Activated naive CD8-positive, alpha-beta T cell treated with anti-CD3 and anti-CD28 coated beads, Interleukin-2, amount 10 ng/mL, durations not matched to agents 7 days and 5 days (primary cell): ENCODE measurements around the gene ALDH8A1. TPM values are rescaled to one million over a fixed set of nuclear protein-coding genes. Genes with fewer than 3 reads are reported as not detected.

Experiments
- ATAC-seq: fragments of 150-1000 bp; cut with Tn5 transposase; one replicate; pipeline ENCODE4 v1.10.0; 2021; ENCODE audit warnings: low read depth, moderate library complexity
- POLR2A ChIA-PET: fragments of 350-600 bp; sonication (Branson Sonifier 250); formaldehyde crosslinking; loops from one replicate; lab custom pipeline; 2021; ENCODE audit warnings: antibody characterized with exemption; lab: Charles Lee
- DNase-seq: peaks from one replicate; pipeline ENCODE4 v3.0.0; 2021
- H3K27ac Mint-ChIP-seq: one replicate; pipeline ENCODE4 v1.8.0; 2022; ENCODE audit warnings: mild to moderate bottlenecking, mixed read lengths
- H3K27me3 Mint-ChIP-seq: one replicate; pipeline ENCODE4 v1.8.0; 2022; ENCODE audit warnings: mild to moderate bottlenecking, moderate library complexity, mixed read lengths
- H3K36me3 Mint-ChIP-seq: one replicate; pipeline ENCODE4 v1.8.0; 2021; ENCODE audit warnings: mild to moderate bottlenecking, mixed read lengths
- H3K4me1 Mint-ChIP-seq: one replicate; pipeline ENCODE4 v1.8.0; 2021; ENCODE audit warnings: mixed read lengths
- H3K4me3 Mint-ChIP-seq: one replicate; pipeline ENCODE4 v1.8.0; 2022; ENCODE audit warnings: mild to moderate bottlenecking, moderate library complexity, mixed read lengths
- H3K9me3 Mint-ChIP-seq: one replicate; pipeline ENCODE4 v1.8.0; 2021; ENCODE audit warnings: mixed read lengths
- total RNA-seq, 2 experiments: library from RNA; stranded (reverse); gene quantifications; one replicate each; pipeline ENCODE4 v1.2.3, GENCODE V29; 2021

Gene ALDH8A1
- total RNA-seq, 2 experiments from 2014 or later, result 1.3 to 1.4 TPM

DNA sequence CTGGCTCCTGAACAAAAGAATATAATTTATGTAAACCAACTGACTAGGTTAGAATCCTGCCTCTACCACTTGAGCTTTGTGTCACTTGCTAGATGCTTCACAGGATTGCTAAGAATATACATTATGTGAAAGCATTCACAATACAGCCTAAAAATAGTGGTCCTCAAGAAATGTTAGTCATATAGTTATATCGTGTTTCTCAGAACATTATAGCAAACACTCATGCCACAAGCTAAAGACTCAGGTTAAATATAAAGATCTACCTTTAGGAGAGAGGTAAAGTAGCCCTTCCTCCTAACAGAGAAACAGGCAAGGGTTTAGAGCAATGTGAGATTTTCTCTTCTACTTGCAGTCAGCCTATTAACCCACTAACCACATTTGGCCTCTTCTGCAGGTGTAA is 17.8 kb upstream of the ALDH8A1 start:
- Mint-ChIP-seq H3K36me3 (peaks cover 32% of the 10 kb centered on the region), H3K4me3 (no peak overlapping the region), H3K9me3 (no peaks in the 10 kb centered on the region), H3K27ac (no peak overlapping the region), H3K27me3 (no peaks in the 10 kb centered on the region), H3K4me1 (peaks cover 3% of the 10 kb centered on the region)
- no peak for DNase-seq
- POLR2A ChIA-PET, result no interaction called here
- no peak for ATAC-seq

DNA sequence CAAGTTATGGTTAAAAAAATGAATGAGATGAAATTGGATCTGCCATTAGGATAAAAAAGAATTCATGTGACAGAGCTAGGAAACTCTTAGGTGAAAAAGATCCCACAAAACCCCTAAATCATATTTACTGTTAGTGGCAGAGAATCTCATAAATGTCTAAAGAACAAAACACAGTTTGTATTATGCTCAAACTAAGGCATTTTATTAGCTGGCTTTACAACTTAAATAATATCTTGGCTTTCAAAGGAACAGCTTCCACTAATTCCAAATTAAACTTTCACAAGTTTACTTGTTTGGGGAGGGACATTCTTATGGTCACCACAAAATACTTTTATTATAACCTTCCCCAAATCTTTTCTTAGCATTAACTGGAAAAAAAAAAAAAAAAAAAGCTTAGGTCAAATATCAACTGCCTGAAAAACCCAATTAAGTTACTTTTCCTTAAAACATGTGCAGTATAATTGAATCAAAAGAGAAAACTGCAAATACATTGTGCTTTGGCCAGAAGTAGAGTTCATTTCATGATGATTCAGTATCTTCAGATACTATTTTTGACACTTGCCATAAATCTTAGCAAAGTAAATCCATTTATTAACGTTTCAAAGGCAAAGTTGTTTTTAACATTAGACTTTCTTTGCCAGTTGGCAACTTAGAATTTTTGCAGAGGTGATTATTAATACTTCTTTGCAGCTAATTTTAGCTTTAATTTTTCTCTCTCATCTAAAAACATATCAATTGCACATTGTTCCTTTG is 14.7 kb upstream of the ALDH8A1 start:
- Mint-ChIP-seq H3K9me3 (no peaks in the 10 kb centered on the region), H3K4me1 (peaks cover 5% of the 10 kb centered on the region), H3K27ac (no peak overlapping the region), H3K27me3 (no peaks in the 10 kb centered on the region), H3K4me3 (no peak overlapping the region), H3K36me3 (peaks cover 44% of the 10 kb centered on the region)
- no peak for ATAC-seq
- no peak for DNase-seq
- POLR2A ChIA-PET, result no interaction called here

GRCh38 chr6:134962421-134962820 is 12.5 kb upstream of the ALDH8A1 start:
- Mint-ChIP-seq H3K27me3 (no peaks in the 10 kb centered on the region), H3K4me3 (no peak overlapping the region), H3K36me3 (peaks cover 51% of the 10 kb centered on the region), H3K27ac (no peak overlapping the region), H3K4me1 (peaks cover 2% of the 10 kb centered on the region), H3K9me3 (no peaks in the 10 kb centered on the region)
- no peak for DNase-seq
- POLR2A ChIA-PET, result no interaction called here
- no peak for ATAC-seq

DNA sequence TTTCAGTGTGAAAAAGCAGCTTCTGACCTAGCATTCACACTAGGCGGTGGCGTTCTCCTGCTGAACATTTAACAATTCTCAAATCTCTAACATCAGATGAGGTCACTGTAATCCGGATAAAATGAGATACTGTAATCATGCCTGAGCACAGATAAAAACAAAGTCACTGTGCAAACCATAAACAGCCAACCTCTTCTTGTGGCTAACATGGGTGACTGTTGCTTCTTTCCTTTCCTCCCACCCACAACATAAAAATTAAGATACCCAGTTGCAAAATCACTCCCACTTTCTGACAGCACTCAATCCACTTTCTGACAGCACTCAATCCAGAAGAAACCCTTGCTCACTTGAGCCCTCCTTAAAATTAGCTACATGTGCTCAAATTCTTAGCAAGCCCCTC is 11.5 kb upstream of the ALDH8A1 start:
- no peak for ATAC-seq

GRCh38 chr6:134959603-134960002 is 9.7 kb upstream of the ALDH8A1 start:
- no peak for DNase-seq
- POLR2A ChIA-PET, result interaction anchor here (0.9 kb wide), 1 partner anchor 63 kb away, joined by 3 read pairs; no protein-coding TSS in a partner anchor
- peaks cover 43% of the 10 kb centered on the region for H3K36me3 Mint-ChIP-seq
- H3K27ac Mint-ChIP-seq, result no peak overlapping the region
- H3K4me3 Mint-ChIP-seq, result no peak overlapping the region
- no peaks in the 10 kb centered on the region for H3K27me3 Mint-ChIP-seq
- no peak for ATAC-seq
- H3K4me1 Mint-ChIP-seq, result peaks cover 2% of the 10 kb centered on the region
- H3K9me3 Mint-ChIP-seq, result no peaks in the 10 kb centered on the region

More for the DNA sequence above, 11.5 kb upstream of the ALDH8A1 start:
- DNase-seq, result no peak
- Mint-ChIP-seq H3K9me3 (no peaks in the 10 kb centered on the region), H3K4me1 (peaks cover 2% of the 10 kb centered on the region), H3K27me3 (no peaks in the 10 kb centered on the region), H3K36me3 (peaks cover 48% of the 10 kb centered on the region), H3K27ac (no peak overlapping the region), H3K4me3 (no peak overlapping the region)
- POLR2A ChIA-PET, result no interaction called here

DNA sequence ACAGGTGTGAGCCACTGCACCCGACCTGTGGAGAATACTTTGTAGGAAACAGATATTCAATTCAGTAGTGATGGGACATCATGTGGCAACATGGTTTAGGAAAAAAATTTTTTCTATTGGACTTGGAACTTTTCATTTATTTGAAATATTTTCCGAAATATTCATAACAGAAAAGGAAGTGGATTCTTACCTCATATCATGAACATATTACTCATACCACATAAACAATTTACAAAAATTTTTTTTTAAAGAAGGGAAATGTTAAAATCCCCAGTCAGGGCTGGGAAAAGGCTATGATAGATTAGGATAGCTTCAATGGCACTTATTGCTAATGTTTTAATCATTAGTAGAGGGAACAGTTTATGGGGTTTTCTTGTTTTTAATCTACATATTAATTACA is 6.8 kb upstream of the ALDH8A1 start:
- peaks cover 2% of the 10 kb centered on the region for H3K4me1 Mint-ChIP-seq
- peaks cover 25% of the 10 kb centered on the region for H3K36me3 Mint-ChIP-seq
- DNase-seq (no peak), ATAC-seq (no peak)
- no peaks in the 10 kb centered on the region for H3K9me3 Mint-ChIP-seq
- no peaks in the 10 kb centered on the region for H3K27me3 Mint-ChIP-seq
- no peak overlapping the region for H3K4me3 Mint-ChIP-seq
- POLR2A ChIA-PET, result no interaction called here
- no peak overlapping the region for H3K27ac Mint-ChIP-seq

DNA sequence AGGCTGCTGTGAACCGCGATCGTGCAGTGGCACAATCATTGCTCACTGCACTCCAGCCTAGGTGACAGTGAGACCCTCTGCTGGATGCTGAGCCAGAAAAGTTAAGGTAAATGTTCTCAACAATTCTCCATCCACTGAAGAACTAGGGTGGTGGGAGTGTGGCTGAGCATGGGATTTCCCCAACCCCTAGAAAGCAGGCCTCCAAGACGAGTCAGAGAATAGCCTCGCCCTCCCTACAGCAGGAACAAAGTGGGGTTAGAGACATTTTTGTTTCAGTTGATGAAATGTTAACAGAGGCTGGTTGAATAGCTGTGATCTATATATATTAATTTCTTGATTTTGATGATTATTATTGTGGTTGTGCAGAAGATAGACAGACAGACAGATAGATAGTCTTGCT is 6.1 kb upstream of the ALDH8A1 start:
- ATAC-seq, result no peak
- no peaks in the 10 kb centered on the region for H3K27me3 Mint-ChIP-seq
- POLR2A ChIA-PET, result no interaction called here
- no peak overlapping the region for H3K27ac Mint-ChIP-seq
- H3K4me3 Mint-ChIP-seq, result no peak overlapping the region
- no peaks in the 10 kb centered on the region for H3K9me3 Mint-ChIP-seq
- H3K4me1 Mint-ChIP-seq, result no peaks in the 10 kb centered on the region
- DNase-seq, result no peak
- H3K36me3 Mint-ChIP-seq, result peaks cover 18% of the 10 kb centered on the region

- H3K9me3 Mint-ChIP-seq, result no peaks in the 10 kb centered on the region
Measured at GRCh38 chr6:134954272-134955000, 4.5 kb upstream of the ALDH8A1 start.

DNA sequence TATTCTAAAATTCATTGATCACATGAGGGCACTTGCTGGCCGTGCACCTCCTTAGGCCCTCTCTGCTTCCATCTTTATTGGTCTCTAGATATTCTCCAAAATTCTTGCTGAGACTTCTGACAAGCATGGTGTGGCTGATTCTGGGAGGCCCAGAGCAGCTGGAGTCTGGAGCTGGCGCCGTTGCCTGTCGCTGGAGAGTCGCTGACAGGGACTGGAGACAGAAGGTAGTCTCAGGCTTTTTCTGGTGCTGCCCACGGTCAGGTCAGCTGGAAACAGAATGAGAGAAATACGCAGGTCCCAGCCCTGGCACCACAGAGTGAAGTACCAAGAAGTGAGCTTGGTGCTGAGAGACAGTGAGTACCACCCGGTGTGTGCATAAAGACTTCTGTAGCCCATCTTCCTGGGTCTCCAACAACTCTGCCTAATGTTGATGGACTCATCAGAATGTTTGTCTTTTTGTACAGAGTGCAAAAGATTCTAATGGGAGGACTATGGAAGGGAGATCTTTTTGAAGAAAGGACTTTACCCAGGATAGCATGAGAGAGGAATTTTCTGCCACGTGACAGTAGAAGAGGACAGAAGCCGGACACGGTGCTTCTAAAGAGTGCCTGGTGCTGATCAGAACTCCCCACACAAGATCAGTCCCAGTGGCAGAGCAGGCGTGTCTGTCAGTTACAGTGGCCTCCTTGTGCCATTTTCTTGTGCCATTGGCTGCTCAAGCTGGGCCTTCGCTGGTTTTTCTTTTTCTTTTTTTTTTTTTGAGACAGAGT is 1.8 kb upstream of the ALDH8A1 start:
- DNase-seq, result no peak
- Mint-ChIP-seq H3K9me3 (no peaks in the 10 kb centered on the region), H3K27ac (no peak overlapping the region), H3K4me1 (no peaks in the 10 kb centered on the region), H3K27me3 (no peaks in the 10 kb centered on the region), H3K4me3 (no peak overlapping the region), H3K36me3 (no peaks in the 10 kb centered on the region)
- no peak for ATAC-seq
- POLR2A ChIA-PET, result no interaction called here

More at GRCh38 chr6:134954272-134955000, 4.5 kb upstream of the ALDH8A1 start:
- POLR2A ChIA-PET, result no interaction called here
- no peak for DNase-seq
- H3K27me3 Mint-ChIP-seq, result no peaks in the 10 kb centered on the region
- no peak for ATAC-seq
- no peaks in the 10 kb centered on the region for H3K4me1 Mint-ChIP-seq
- H3K4me3 Mint-ChIP-seq, result no peak overlapping the region
- H3K27ac Mint-ChIP-seq, result no peak overlapping the region
- peaks cover 10% of the 10 kb centered on the region for H3K36me3 Mint-ChIP-seq

- no peaks in the 10 kb centered on the region for H3K9me3 Mint-ChIP-seq
- H3K4me3 Mint-ChIP-seq, result no peak overlapping the region
- no peak overlapping the region for H3K27ac Mint-ChIP-seq
- H3K27me3 Mint-ChIP-seq, result no peaks in the 10 kb centered on the region
- no peaks in the 10 kb centered on the region for H3K4me1 Mint-ChIP-seq
- DNase-seq (no peak), ATAC-seq (no peak)
- H3K36me3 Mint-ChIP-seq, result no peaks in the 10 kb centered on the region
- POLR2A ChIA-PET, result no interaction called here
Measured at GRCh38 chr6:134950482-134950881, 581 bp upstream of the ALDH8A1 start.

DNA sequence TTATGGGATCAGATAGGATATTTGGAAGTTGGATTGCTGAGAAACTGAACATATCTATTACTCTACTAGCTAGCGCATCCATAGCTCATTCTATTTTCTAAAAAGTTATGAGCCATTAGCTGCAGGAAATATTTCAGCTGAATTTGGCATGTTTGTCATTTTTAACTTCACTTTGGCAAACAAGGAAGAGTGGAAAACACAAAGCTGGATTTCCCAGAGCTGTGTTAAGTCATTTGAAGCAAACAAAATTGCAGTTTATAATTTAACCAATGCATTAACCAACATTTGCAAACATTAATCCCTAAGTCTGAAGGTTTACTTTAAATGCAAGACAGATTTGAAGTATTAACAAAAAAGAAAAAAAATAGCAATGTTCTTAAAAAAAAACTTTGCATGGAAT is 1.2 kb downstream of the ALDH8A1 start:
- ATAC-seq (no peak), DNase-seq (no peak)
- Mint-ChIP-seq H3K27ac (no peak overlapping the region), H3K27me3 (no peaks in the 10 kb centered on the region), H3K4me1 (no peaks in the 10 kb centered on the region), H3K9me3 (no peaks in the 10 kb centered on the region), H3K36me3 (no peaks in the 10 kb centered on the region), H3K4me3 (no peak overlapping the region)
- POLR2A ChIA-PET, result no interaction called here

DNA sequence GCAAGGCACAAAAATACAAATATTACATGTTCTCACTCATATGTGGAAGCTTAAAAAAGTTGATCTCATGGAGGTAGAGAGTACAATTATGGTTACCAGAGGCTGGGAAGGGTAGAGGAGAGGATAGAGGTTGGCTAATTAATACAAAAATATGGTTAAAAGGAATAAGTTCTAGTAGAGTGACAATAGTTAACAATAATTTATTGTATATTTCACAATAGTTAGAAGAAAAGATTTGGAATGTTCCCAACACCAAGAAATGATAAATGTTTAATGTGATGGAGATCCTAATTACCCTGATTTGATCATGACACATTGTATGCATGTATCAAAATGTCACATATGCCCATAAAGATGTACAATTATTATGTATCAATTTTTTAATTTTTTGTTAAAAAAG is 1.8 kb downstream of the ALDH8A1 start:
- POLR2A ChIA-PET, result no interaction called here
- H3K36me3 Mint-ChIP-seq, result no peaks in the 10 kb centered on the region
- no peak overlapping the region for H3K27ac Mint-ChIP-seq
- H3K4me1 Mint-ChIP-seq, result no peaks in the 10 kb centered on the region
- DNase-seq, result no peak
- ATAC-seq, result no peak
- H3K4me3 Mint-ChIP-seq, result no peak overlapping the region
- H3K9me3 Mint-ChIP-seq, result no peaks in the 10 kb centered on the region
- H3K27me3 Mint-ChIP-seq, result no peaks in the 10 kb centered on the region

DNA sequence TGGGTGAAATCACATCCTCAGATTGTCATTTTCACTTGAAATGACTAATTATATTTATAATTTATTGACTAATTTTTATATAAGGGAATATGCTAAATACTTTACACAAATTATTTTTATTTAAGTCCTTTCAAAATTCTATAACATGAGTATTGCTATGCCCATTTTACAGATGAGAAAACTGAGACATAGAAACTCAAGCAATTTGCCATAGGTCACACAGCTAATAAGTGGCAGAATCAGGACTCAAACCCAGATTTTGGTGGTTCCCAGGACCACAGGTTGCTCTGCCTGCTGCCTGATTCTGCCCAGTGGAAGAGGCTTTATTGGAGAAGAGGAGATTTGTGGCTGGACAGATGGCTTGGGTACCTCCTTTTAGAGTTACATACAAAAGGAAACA is 4.9 kb downstream of the ALDH8A1 start:
- Mint-ChIP-seq H3K36me3 (no peaks in the 10 kb centered on the region), H3K9me3 (no peaks in the 10 kb centered on the region), H3K27me3 (no peaks in the 10 kb centered on the region), H3K4me3 (no peak overlapping the region), H3K27ac (no peak overlapping the region), H3K4me1 (no peaks in the 10 kb centered on the region)
- POLR2A ChIA-PET, result no interaction called here
- no peak for DNase-seq
- no peak for ATAC-seq
